HG02884 (cell line): ENCODE data around the gene CPN1.

Experiments used
- ATAC-seq: cut with Tn5 transposase; IDR thresholded peaks from one replicate; pipeline ENCODE4 v1.9.1; 2021; ENCODE audit warnings: mild to moderate bottlenecking, moderate library complexity; ENCODE audit not compliant: unreplicated experiment

The CPN1 gene

GRCh38 chr10:99999319-100000108 is 82.2 kb downstream of the CPN1 start:
- ATAC-seq, result no peak

GRCh38 chr10:99998889-99999288 is 82.8 kb downstream of the CPN1 start:
- no peak for ATAC-seq

DNA sequence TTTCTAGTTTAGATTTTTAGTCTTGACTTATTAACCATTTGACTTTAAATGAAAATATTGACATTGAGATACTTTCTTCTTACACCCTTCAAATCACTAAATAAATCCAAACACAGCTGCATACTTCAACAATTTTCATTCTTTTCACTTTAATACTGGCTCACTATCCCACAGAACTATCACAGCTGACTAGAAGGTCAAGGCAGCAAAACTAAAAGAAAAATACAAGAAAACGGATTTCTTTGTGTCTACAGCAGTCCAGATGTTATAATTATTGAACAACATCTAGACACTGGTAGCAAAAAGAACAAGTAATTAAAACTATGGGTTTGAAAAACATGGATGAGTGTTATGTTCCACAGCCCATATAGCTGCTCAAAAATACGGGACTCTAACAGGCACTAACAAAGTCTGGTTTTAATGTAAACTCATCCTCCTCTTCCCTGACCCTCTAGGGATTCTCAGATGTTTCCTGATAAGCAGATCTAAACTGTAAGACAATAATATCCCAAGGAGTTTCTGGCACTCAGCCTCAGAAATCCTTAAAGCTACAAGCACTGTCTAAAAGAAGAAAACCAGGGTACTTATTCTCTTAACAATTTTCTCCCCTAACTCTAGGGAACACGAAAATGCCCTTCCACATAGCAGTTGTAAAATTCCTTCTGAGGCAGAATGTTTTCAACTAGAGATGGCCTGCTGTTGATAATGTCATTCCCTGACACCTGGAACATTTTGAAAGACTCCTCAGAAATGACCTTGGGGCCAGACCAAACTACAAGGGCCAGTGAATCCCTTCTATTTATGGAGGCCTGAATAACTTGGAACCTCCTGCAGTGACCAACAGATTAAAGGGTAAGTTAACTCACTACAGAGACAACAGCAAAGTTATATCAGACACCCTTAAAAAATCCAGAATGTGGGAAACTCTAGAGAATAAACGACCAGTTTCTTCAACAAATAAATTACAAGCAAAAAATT is 84.7 kb downstream of the CPN1 start:
- ATAC-seq, result no peak

DNA sequence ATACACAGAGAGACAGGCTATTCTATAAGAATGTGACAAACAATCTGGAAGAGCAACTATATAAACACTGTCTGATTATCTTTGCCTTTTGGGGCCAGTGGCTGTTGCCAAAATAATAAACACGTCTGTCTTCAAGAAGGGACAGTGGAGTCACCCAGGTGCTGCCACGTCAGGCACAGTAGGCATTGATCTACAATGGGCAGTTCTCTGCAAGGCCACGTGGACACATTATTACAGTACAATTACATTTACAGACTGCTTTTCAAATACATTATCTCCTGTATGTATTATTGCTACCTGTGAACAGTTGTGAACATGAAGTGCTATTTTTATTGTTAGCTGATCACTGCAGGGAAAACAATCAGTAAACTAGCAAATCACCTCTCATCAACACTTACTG is 86.0 kb downstream of the CPN1 start:
- no peak for ATAC-seq

DNA sequence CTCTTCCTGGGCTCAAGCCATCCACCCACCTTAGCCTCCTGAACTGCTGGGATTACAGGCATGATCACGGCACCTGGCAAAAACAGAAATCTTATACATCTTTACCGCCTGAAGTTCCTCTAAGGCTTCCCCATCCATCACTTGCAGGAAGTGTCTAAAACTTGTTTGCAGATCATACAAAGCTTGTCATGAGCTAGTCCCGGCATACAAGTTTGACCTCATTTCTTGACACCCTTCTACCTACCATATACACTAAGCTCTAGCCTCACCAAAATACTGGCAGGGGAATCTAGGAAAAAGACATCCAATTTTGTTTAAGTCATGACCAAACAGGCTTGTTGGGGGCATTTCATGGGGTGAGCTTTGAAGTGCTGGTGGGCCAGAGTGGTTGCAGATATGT is 86.4 kb downstream of the CPN1 start:
- no peak for ATAC-seq

DNA sequence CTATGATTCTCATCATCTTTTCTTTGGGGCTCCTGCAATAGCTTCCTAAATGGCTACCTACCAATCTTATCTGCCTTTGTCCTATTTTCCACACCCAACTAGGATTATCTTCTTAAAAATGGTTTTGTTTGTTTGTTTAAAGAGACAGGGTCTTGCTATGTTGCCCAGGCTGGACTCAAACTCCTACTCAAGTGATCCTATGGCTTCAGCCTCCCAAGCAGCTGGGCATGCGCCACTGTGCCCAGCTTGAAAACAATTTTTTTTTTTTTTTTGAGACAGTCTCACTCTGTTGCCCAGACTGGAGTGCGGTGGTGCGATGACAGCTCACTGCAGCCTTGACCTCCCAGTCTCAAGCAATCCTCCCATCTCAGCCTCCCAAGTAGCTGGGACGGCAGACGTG is 86.9 kb downstream of the CPN1 start:
- ATAC-seq, result no peak

DNA sequence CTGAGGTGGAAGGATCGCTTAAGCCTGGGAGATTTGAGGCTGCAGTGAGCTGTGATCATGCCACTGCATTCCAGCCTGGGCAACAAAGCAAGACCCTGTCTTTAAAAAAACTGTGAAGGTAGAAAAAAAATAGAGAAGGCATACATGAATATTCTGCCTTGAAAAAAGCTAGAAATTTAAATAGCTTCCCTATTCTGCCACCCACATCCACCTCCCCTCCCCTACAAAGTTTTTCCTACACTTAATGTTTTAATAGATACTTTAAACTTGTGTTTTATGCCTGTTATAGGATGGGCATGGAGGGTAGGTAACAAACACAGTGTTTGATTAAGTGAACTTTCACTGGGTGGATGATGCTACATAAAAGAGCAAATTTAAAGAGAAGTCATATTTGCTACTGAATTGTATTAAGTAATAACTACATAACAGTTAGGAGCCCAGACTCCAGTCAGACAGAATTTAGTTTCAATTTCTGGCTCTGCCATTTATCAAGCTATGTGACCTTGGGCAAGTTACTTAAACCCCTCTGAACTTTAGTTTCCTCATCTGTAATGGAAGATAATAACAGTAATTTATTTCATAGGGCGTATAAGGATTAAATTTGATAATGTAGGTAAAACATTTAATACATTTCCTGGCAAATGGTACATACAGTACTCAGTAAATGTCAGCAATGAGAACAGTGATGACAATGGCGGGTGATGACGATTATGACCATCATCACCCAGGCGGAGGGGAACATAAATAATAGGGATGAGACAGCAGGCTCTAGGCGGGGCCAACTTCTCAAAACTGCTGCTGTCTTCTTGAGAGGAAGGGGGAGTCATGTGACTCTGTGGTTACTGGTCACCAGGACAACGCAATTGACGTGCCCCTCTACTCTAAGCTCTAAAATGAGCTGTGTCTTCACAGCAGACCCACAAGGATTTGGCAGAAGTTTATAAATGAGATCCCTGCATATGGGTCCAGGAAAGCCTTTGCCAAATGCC is 87.7 kb downstream of the CPN1 start:
- peak; percentile 66 for ATAC-seq
